Mesenchymal stem cell (in vitro differentiated cells and primary cell): Measurements from ENCODE around the gene IL12A.

Experiments
- DNase-seq: peaks from one replicate; pipeline ENCODE4 v3.0.0-alpha.2; 2013
- H2AFZ ChIP-seq: one replicate; pipeline ENCODE4 v1.6.1; 2013; ENCODE audit warnings: low read depth, mild to moderate bottlenecking, control low read depth, inconsistent platforms, low read length, moderate library complexity
- H2AK5ac ChIP-seq: 2 replicates; pipeline ENCODE4 v1.6.1; 2013; ENCODE audit warnings: low read length, moderate library complexity, mild to moderate bottlenecking, inconsistent platforms; ENCODE audit not compliant: severe bottlenecking
- H2BK120ac ChIP-seq: one replicate; pipeline ENCODE4 v1.6.1; 2013; ENCODE audit warnings: low read depth, mild to moderate bottlenecking, inconsistent platforms, low read length, moderate library complexity
- H2BK12ac ChIP-seq, 2 experiments: one replicate each; pipeline ENCODE4 v1.6.1; 2013; ENCODE audit warnings: inconsistent platforms in 2 of 2, low read length in 2 of 2, mild to moderate bottlenecking in 2 of 2, moderate library complexity in 2 of 2, control low read depth in 1 of 2
- H2BK15ac ChIP-seq: one replicate; pipeline ENCODE4 v1.6.1; 2013; ENCODE audit warnings: mild to moderate bottlenecking, low read depth, inconsistent platforms; ENCODE audit not compliant: poor library complexity, severe bottlenecking
- H2BK5ac ChIP-seq: 2 replicates; pipeline ENCODE4 v1.6.1; 2013; ENCODE audit warnings: low read depth, mild to moderate bottlenecking, low read length, control low read depth, inconsistent platforms; ENCODE audit not compliant: poor library complexity, severe bottlenecking
- H3K14ac ChIP-seq, 2 experiments: one replicate each; pipeline ENCODE4 v1.6.1; 2013; ENCODE audit warnings: inconsistent platforms in 2 of 2, low read length in 2 of 2, control low read depth in 1 of 2, mild to moderate bottlenecking in 1 of 2, moderate library complexity in 1 of 2
- H3K18ac ChIP-seq, 2 experiments: one replicate each; pipeline ENCODE4 v1.6.1; 2013; ENCODE audit warnings: inconsistent platforms in 2 of 2, low read length in 2 of 2, control low read depth in 1 of 2, low read depth in 1 of 2, mild to moderate bottlenecking in 1 of 2
- H3K23ac ChIP-seq, 2 experiments: one replicate each; pipeline ENCODE4 v1.6.1; 2013; ENCODE audit warnings: inconsistent platforms in 2 of 2, low read length in 2 of 2, mild to moderate bottlenecking in 2 of 2, moderate library complexity in 2 of 2, control low read depth in 1 of 2
- H3K27ac ChIP-seq: 2 replicates; pipeline ENCODE4 v1.5.1; 2013; ENCODE audit warnings: mild to moderate bottlenecking, moderate library complexity, low read length, control low read depth, inconsistent platforms; ENCODE audit not compliant: poor library complexity, severe bottlenecking
- H3K27me3 ChIP-seq, 2 experiments: 2 replicates each; pipeline versions ENCODE4 v1.6.1 to v1.7.0; 2013; ENCODE audit warnings: low read length in 2 of 2, mild to moderate bottlenecking in 2 of 2, moderate library complexity in 2 of 2, control low read depth in 1 of 2, inconsistent platforms in 1 of 2; ENCODE audit not compliant: control insufficient read depth in 1 of 2, insufficient read depth in 1 of 2
- H3K36me3 ChIP-seq, 2 experiments: 2 replicates each; pipeline versions ENCODE4 v1.6.1 to v1.7.0; 2013; ENCODE audit warnings: low read length in 2 of 2, control low read depth in 1 of 2, inconsistent platforms in 1 of 2, low read depth in 1 of 2, mild to moderate bottlenecking in 1 of 2; ENCODE audit not compliant: insufficient read depth in 2 of 2, control insufficient read depth in 1 of 2
- H3K4ac ChIP-seq, 2 experiments: one replicate each; pipeline ENCODE4 v1.6.1; 2013; ENCODE audit warnings: inconsistent platforms in 2 of 2, low read length in 2 of 2, mild to moderate bottlenecking in 2 of 2, moderate library complexity in 2 of 2, control low read depth in 1 of 2, low read depth in 1 of 2
- H3K4me1 ChIP-seq: 2 replicates; pipeline ENCODE4 v1.6.1; 2013; ENCODE audit warnings: low read depth, low read length, control low read depth; ENCODE audit not compliant: control insufficient read depth, insufficient read depth
- H3K4me2 ChIP-seq: 2 replicates; pipeline ENCODE4 v1.6.1; 2013; ENCODE audit warnings: low read length, mild to moderate bottlenecking, inconsistent platforms; ENCODE audit not compliant: poor library complexity, severe bottlenecking
- H3K4me3 ChIP-seq, 2 experiments: 2 replicates each; pipeline versions ENCODE4 v1.5.1 to v1.7.0; 2013; ENCODE audit warnings: low read length in 2 of 2, mild to moderate bottlenecking in 2 of 2, control low read depth in 1 of 2, low read depth in 1 of 2; ENCODE audit not compliant: insufficient read depth in 1 of 2
- H3K79me1 ChIP-seq: replicated peaks from 2 replicates; pipeline ENCODE4 v1.6.1; 2013; ENCODE audit warnings: mild to moderate bottlenecking, control low read depth, low read length, inconsistent platforms; ENCODE audit not compliant: poor library complexity, severe bottlenecking
- H3K9ac ChIP-seq: 2 replicates; pipeline ENCODE4 v1.7.0; 2013; ENCODE audit warnings: mild to moderate bottlenecking, low read length, moderate library complexity
- H3K9me3 ChIP-seq: 2 replicates; pipeline ENCODE4 v1.7.0; 2013; ENCODE audit warnings: mild to moderate bottlenecking, low read length; ENCODE audit not compliant: control insufficient read depth
- H4K8ac ChIP-seq: one replicate; pipeline ENCODE4 v1.6.1; 2013; ENCODE audit warnings: inconsistent platforms, mild to moderate bottlenecking, low read length, moderate library complexity
- H4K91ac ChIP-seq: one replicate; pipeline ENCODE4 v1.6.1; 2013; ENCODE audit warnings: mild to moderate bottlenecking, low read length, inconsistent platforms
- WGBS: methylation state at CpG from one replicate; pipeline ENCODE4 v1.1.7; 2013; ENCODE audit warnings: mixed read lengths; 5-methylcytosine and 5-hydroxymethylcytosine counted together

Gene IL12A

DNA sequence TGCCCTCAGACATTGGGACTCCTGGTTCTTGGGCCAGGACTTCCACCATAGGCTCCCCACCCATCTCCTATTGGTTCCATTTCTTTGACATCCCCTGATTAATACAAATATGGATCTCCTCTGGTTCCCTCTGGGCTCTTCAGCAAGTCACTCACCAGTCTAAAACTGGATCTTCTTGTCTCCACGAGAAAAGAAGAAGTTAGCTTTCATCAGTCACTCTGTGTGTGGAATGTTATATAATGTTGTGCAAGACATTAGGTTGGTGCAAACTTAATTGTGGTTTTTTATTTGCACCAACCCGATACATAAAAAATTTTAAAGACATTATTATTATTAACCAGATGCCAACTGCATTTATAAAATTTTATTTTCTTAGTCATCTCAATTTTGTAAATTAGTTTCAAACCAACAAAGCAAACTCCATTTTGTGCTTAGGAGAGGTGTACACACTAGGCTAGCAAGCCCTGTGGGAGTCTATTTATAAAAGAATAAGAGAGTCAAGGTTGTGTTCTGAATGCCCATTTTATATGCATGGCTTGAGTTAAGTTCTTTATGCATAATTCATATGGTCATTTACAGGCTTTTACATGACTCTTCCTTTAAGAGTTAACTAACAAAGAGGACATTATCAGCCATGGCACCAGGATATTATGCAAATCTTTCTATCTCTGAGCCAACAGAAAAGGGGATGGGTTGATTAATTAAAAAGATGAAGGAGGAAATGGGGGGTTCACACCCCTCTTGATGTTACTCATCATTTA, 35.1 kb upstream of the IL12A start:
- Histone ChIP-seq H3K36me3 (no peaks in the 10 kb centered on the region), H3K23ac (no peak overlapping the region)
- WGBS: 100% methylated on average over 1 of the region's 2 CpGs

DNA sequence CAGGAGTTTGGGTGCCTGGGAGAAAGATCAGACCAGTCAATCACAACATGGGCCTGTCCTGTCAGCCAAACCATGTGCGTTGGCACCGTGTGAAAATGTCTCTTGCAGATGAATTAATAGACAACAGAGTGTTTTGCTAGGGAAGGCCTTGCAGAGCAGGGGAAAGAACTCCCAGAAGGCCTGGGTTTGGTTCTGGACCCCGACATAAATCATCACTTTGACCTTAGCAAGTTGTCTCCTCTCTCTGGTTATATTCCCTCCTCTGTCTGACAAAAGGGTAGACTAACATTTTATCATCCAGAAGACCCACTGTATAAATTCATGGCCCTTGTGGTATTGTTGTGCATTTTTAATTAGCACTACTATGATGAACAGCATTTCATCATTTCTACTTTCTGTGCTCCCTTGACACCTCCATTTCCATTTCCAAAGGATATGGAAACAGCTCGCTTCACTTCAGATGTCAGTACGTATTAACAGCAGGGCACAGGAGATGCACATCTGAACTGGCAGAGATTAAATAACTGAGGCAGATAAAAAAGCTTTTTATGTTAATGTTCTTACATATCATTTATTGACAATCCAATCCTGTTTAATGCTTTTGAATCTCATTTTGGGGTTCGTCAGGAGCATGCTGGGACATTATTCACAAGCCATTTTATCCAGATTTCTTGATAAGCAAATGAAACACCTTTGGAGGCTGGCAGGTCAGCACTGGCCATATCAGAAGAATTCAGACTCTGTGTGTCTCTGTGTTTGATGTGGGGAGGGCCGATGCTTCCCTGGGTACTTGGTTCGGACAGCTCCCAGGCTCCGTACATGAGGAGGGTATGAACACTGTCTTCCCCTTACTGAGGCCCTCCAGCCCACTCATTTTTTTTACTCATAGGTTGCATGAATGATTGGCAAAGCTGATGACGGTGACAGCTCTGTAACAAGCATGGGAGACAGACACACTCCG, 28.2 kb upstream of the IL12A start:
- no peak overlapping the region for H3K4me2 ChIP-seq
- no peak overlapping the region for H2BK15ac ChIP-seq
- no peaks in the 10 kb centered on the region for H3K27me3 ChIP-seq
- no peak overlapping the region for H3K4me3 ChIP-seq
- no peak overlapping the region for H2AK5ac ChIP-seq
- H4K91ac ChIP-seq: no peak overlapping the region
- no peak overlapping the region for H3K18ac ChIP-seq
- no peak overlapping the region for H2BK120ac ChIP-seq
- H3K9me3 ChIP-seq: no peaks in the 10 kb centered on the region
- H4K8ac ChIP-seq: no peak overlapping the region
- no peak overlapping the region for H3K9ac ChIP-seq
- H3K4ac ChIP-seq: no peak overlapping the region
- peaks cover 4% of the 10 kb centered on the region for H3K4me1 ChIP-seq
- no peak overlapping the region for H3K23ac ChIP-seq
- H2AFZ ChIP-seq: no peak overlapping the region
- 93% methylated on average over 10 of the region's 11 CpGs for WGBS
- no peaks in the 10 kb centered on the region for H3K36me3 ChIP-seq
- H2BK5ac ChIP-seq: no peak overlapping the region
- no peak overlapping the region for H2BK12ac ChIP-seq
- no peak for DNase-seq
- H3K14ac ChIP-seq: no peak overlapping the region
- no peak overlapping the region for H3K27ac ChIP-seq
- no peaks in the 10 kb centered on the region for H3K79me1 ChIP-seq

More for the DNA sequence above, 35.1 kb upstream of the IL12A start:
- H3K4me2 ChIP-seq: no peak overlapping the region
- no peak overlapping the region for H3K18ac ChIP-seq
- no peaks in the 10 kb centered on the region for H3K4me1 ChIP-seq
- no peak overlapping the region for H2BK5ac ChIP-seq
- DNase-seq: no peak
- no peak overlapping the region for H2AK5ac ChIP-seq
- no peak overlapping the region for H2BK12ac ChIP-seq
- H3K14ac ChIP-seq: no peak overlapping the region
- H3K9ac ChIP-seq: no peak overlapping the region
- no peak overlapping the region for H3K4me3 ChIP-seq
- no peak overlapping the region for H4K91ac ChIP-seq
- H2BK15ac ChIP-seq: peak overlapping the region; percentile 23
- no peaks in the 10 kb centered on the region for H3K79me1 ChIP-seq
- H2BK120ac ChIP-seq: no peak overlapping the region
- H3K9me3 ChIP-seq: no peaks in the 10 kb centered on the region
- H3K27me3 ChIP-seq: no peaks in the 10 kb centered on the region
- no peak overlapping the region for H3K4ac ChIP-seq
- no peak overlapping the region for H2AFZ ChIP-seq
- H4K8ac ChIP-seq: no peak overlapping the region
- H3K27ac ChIP-seq: no peak overlapping the region

DNA sequence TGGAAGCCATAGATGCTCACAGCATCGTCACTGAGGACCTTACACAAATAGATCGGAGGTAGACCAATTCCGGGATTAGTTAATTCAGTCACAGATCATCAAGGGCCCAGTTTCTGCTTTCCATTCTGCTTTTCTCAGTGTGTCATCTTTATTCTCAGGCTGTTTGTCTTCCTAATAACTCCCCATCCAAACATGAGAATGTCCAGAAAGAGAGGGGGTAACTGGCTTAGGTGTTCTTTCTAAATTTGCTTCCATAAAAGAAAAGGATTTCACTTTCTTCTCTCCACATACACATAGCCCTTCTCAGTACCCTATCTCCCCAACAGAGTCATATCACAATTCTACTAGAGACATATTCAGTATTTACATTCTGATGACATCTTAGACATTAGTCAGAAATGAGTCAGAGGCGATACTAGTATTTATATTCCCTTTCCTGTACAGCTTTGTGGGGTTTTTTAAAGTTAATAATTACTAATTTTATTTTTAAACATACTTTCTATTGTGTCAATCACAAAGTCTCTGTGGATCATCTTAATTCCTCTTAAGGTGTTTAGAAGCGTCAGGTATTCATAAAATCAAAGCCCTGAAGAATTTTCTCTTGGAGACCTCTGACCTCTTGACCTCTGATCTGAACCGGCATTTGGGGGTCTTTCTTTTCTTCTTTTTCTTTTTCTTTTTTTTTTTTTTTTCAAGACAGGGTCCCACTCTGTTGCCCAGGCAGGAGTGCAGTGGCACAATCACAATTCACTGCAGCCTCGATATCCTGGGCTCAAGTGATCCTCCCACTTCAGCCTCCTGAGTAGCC, 24.3 kb upstream of the IL12A start:
- Histone ChIP-seq H2BK5ac (peak overlapping the region; percentile 8), H3K4me1 (peaks cover 4% of the 10 kb centered on the region), H4K91ac (no peak overlapping the region), H3K14ac (no peak overlapping the region), H3K4ac (no peak overlapping the region), H2BK12ac (no peak overlapping the region), H3K23ac (no peak overlapping the region), H3K4me3 (no peak overlapping the region), H3K27ac (peak overlapping the region; percentile 88), H3K18ac (peak overlapping the region; percentile 33 to 40), H4K8ac (no peak overlapping the region), H2AK5ac (peak overlapping the region; percentile 77), H3K9ac (no peak overlapping the region), H3K27me3 (no peaks in the 10 kb centered on the region), H3K36me3 (no peaks in the 10 kb centered on the region), H2BK15ac (no peak overlapping the region), H2BK120ac (no peak overlapping the region), H2AFZ (no peak overlapping the region), H3K79me1 (no peaks in the 10 kb centered on the region), H3K4me2 (no peak overlapping the region), H3K9me3 (no peaks in the 10 kb centered on the region)
- WGBS: 58% methylated on average over 6 of the region's 7 CpGs
- peak; percentile 83 for DNase-seq
